Neural cell (in vitro differentiated cells): ENCODE results near the gene RELL2. TPM values are rescaled to one million over a fixed set of nuclear protein-coding genes. Genes with fewer than 3 reads are reported as not detected.

Experiments
- H2AFZ ChIP-seq: fragments of 200-600, 300-800 bp; sonication (generic), shearing (Covaris generic); 2 replicates; pipeline ENCODE4 v1.6.0; 2014; ENCODE audit warnings: low read depth, mild to moderate bottlenecking, antibody characterized with exemption, low read length, moderate library complexity
- H3F3A ChIP-seq: fragments of 200-600 bp; shearing (Covaris generic); 2 replicates; pipeline ENCODE4 v1.6.1; 2016; ENCODE audit warnings: mild to moderate bottlenecking, moderate library complexity, mixed read lengths, antibody characterized with exemption, low read length; ENCODE audit not compliant: insufficient read depth, poor library complexity, severe bottlenecking
- H3K27ac ChIP-seq: fragments of 200-600, 300-800 bp; sonication (generic), shearing (Covaris generic); 2 replicates; pipeline ENCODE4 v1.5.1; 2014; ENCODE audit warnings: mild to moderate bottlenecking, low read length, moderate library complexity
- H3K27me3 ChIP-seq: fragments of 300-800, 200-600 bp; sonication (generic), shearing (Covaris generic); 2 replicates; pipeline ENCODE4 v1.6.0; 2014; ENCODE audit warnings: mild to moderate bottlenecking, low read depth, low read length, moderate library complexity; ENCODE audit not compliant: insufficient read depth
- H3K36me3 ChIP-seq: fragments of 300-800, 200-600 bp; sonication (generic), shearing (Covaris generic); 2 replicates; pipeline ENCODE4 v1.5.1; 2014; ENCODE audit warnings: mild to moderate bottlenecking, antibody characterized with exemption, low read length, moderate library complexity; ENCODE audit not compliant: insufficient read depth
- H3K4me2 ChIP-seq: fragments of 300-800, 200-600 bp; sonication (generic), shearing (Covaris generic); 2 replicates; pipeline ENCODE4 v1.6.0; 2014; ENCODE audit warnings: mild to moderate bottlenecking, low read length
- H3K4me3 ChIP-seq: fragments of 300-800, 200-600 bp; sonication (generic), shearing (Covaris generic); 2 replicates; pipeline ENCODE4 v1.5.1; 2014; ENCODE audit warnings: mild to moderate bottlenecking, low read length, moderate library complexity
- H3K79me2 ChIP-seq: fragments of 200-600 bp; shearing (Covaris generic); replicated peaks from 2 replicates; pipeline ENCODE4 v1.6.0; 2014; ENCODE audit warnings: mild to moderate bottlenecking, low read length, moderate library complexity; ENCODE audit not compliant: insufficient read depth
- H3K9ac ChIP-seq: fragments of 300-800, 200-600 bp; sonication (generic), shearing (Covaris generic); 2 replicates; pipeline ENCODE4 v1.6.1; 2016; ENCODE audit warnings: mild to moderate bottlenecking, low read length, mixed read lengths
- H3K9me2 ChIP-seq: fragments of 200-600 bp; shearing (Covaris generic); 2 replicates; pipeline ENCODE4 v1.6.1; 2016; ENCODE audit warnings: mild to moderate bottlenecking, low read length, mixed read lengths; ENCODE audit not compliant: insufficient read depth
- H3K9me3 ChIP-seq: fragments of 200-600, 300-800 bp; sonication (generic), shearing (Covaris generic); 2 replicates; pipeline ENCODE4 v1.6.1; 2016; ENCODE audit warnings: mild to moderate bottlenecking, mixed run types, low read length, moderate library complexity, mixed read lengths
- H4K20me1 ChIP-seq: fragments of 200-600 bp; shearing (Covaris generic); 2 replicates; pipeline ENCODE4 v1.6.1; 2016; ENCODE audit warnings: mild to moderate bottlenecking, mixed run types; ENCODE audit not compliant: insufficient read depth
- CTCF ChIP-seq: fragments of 450-650 bp; IDR thresholded peaks from 2 replicates; pipeline ENCODE4 v1.5.1; 2014; ENCODE audit warnings: antibody characterized with exemption, mild to moderate bottlenecking, moderate library complexity; ENCODE audit not compliant: poor library complexity, severe bottlenecking
- EP300 ChIP-seq: fragments of 450-650 bp; conservative IDR thresholded peaks from 2 replicates; pipeline ENCODE4 v1.6.1; 2014; ENCODE audit warnings: antibody characterized with exemption, mild to moderate bottlenecking, moderate library complexity; ENCODE audit not compliant: poor library complexity, severe bottlenecking
- EZH2 ChIP-seq: fragments of 200-600, 300-800 bp; shearing (Covaris generic), sonication (generic); IDR thresholded peaks from 2 replicates; pipeline ENCODE4 v1.6.1; 2014; ENCODE audit warnings: antibody characterized with exemption, low read length, borderline replicate concordance, mild to moderate bottlenecking; ENCODE audit not compliant: insufficient read depth, poor library complexity, severe bottlenecking
- MXI1 ChIP-seq: fragments of 450-650 bp; conservative IDR thresholded peaks from 2 replicates; pipeline ENCODE4 v1.6.1; 2014; ENCODE audit warnings: antibody characterized with exemption, mild to moderate bottlenecking; ENCODE audit not compliant: poor library complexity, severe bottlenecking
- POLR2AphosphoS5 ChIP-seq: IDR thresholded peaks from 2 replicates; pipeline ENCODE4 v1.6.1; 2012
- RAD21 ChIP-seq: fragments of 450-650 bp; conservative IDR thresholded peaks from 2 replicates; pipeline ENCODE4 v1.6.1; 2014; ENCODE audit warnings: antibody characterized with exemption, mild to moderate bottlenecking, moderate library complexity
- REST ChIP-seq: IDR thresholded peaks from 2 replicates; pipeline ENCODE4 v1.6.1; 2012; ENCODE audit warnings: borderline replicate concordance
- SMC3 ChIP-seq: fragments of 450-650 bp; conservative IDR thresholded peaks from 2 replicates; pipeline ENCODE4 v1.6.1; 2014; ENCODE audit warnings: antibody characterized with exemption, mild to moderate bottlenecking, moderate library complexity; ENCODE audit not compliant: poor library complexity
- TAF1 ChIP-seq: IDR thresholded peaks from 2 replicates; pipeline ENCODE4 v1.6.1; 2012; ENCODE audit warnings: low read depth
- polyA plus RNA-seq: library from polyadenylated mRNA; depleted of rRNA; stranded (reverse); fragments of >200 nt; gene quantifications from 2 replicates; pipeline ENCODE4 v1.2.3, GENCODE V29; 2014

Gene RELL2
- polyA plus RNA-seq, 1 donor from 2014 or later = 44.9 TPM

DNA sequence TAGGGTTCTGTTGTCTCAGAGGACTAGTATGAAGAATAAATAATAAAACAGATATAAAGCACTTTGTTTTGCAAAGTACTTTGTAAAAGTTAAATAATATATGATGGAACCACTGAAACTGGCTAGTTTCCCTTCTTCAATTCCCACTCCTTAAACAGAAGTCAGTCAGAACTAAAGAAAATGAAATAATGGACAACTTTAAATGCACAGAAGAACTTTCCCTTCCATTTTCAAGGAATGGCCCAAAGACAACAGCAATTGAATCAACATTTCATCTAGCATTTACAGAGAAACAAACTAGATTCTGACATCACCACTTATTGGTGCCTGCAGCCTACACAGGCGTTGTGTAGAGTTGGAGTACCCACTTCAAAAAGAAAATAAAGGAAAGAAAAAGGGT lies 34.2 kb upstream of the RELL2 start:
- Histone ChIP-seq H3K9me2 (no peaks in the 10 kb centered on the region), H3K36me3 (no peaks in the 10 kb centered on the region), H3K27ac (no peak overlapping the region), H3K9me3 (no peaks in the 10 kb centered on the region), H3K4me3 (no peak overlapping the region), H4K20me1 (no peaks in the 10 kb centered on the region), H3K79me2 (no peaks in the 10 kb centered on the region), H3F3A (no peaks in the 10 kb centered on the region), H2AFZ (no peak overlapping the region), H3K4me2 (no peak overlapping the region), H3K9ac (no peak overlapping the region), H3K27me3 (no peaks in the 10 kb centered on the region)
- no peak for TF ChIP-seq SMC3
- no peak for TF ChIP-seq MXI1
- TF ChIP-seq REST = no peak
- no peak for TF ChIP-seq RAD21
- TF ChIP-seq POLR2AphosphoS5 = no peak
- TF ChIP-seq TAF1 = no peak
- no peak for TF ChIP-seq CTCF
- TF ChIP-seq EP300 = no peak
- no peak for TF ChIP-seq EZH2

- no peaks in the 10 kb centered on the region for H3K9me3 ChIP-seq
- H3K27ac ChIP-seq = no peak overlapping the region
- no peak overlapping the region for H3K4me3 ChIP-seq
- no peaks in the 10 kb centered on the region for H3K9me2 ChIP-seq
- H2AFZ ChIP-seq = no peak overlapping the region
- H3K9ac ChIP-seq = no peak overlapping the region
- no peaks in the 10 kb centered on the region for H3K36me3 ChIP-seq
- H3K27me3 ChIP-seq = no peaks in the 10 kb centered on the region
- TF ChIP-seq EP300 (no peak), REST (no peak), POLR2AphosphoS5 (no peak), TAF1 (no peak), SMC3 (no peak)
- no peaks in the 10 kb centered on the region for H3K79me2 ChIP-seq
- no peak overlapping the region for H3K4me2 ChIP-seq
- H3F3A ChIP-seq = no peaks in the 10 kb centered on the region
- no peaks in the 10 kb centered on the region for H4K20me1 ChIP-seq
Observed at GRCh38 chr5:141603923-141604717, 32.7 kb upstream of the RELL2 start.
